Coronary artery (tissue), 2 donors: ENCODE measurements around the gene FAM78A.

ENCODE experiments used
- DNase-seq: peaks from one replicate; pipeline ENCODE4 v3.0.0-alpha.2; 2017; ENCODE audit warnings: low spot score
- H3K27ac ChIP-seq, 2 donors: fragments of 200-600 bp; sonication (generic); one replicate each; pipeline ENCODE4 v1.5.1; 2016 to 2019
- H3K4me3 ChIP-seq: fragments of 200-600 bp; sonication (generic); 2 replicates; pipeline ENCODE4 v1.5.1; 2016; ENCODE audit warnings: mild to moderate bottlenecking, moderate library complexity
- CTCF ChIP-seq: fragments of 200-600 bp; sonication (generic); IDR thresholded peaks from one replicate; pipeline ENCODE4 v1.5.1; 2019; ENCODE audit warnings: antibody characterized with exemption

Gene FAM78A

GRCh38 chr9:131287359-131287758 lies 11.0 kb upstream of the FAM78A start:
- TF ChIP-seq CTCF, result no peak
- Histone ChIP-seq H3K27ac (no peak overlapping the region), H3K4me3 (no peak overlapping the region)
- DNase-seq, result no peak

- Histone ChIP-seq H3K27ac (no peak overlapping the region), H3K4me3 (no peak overlapping the region)
- no peak for DNase-seq
- no peak for TF ChIP-seq CTCF
These were observed 8.5 kb upstream of the FAM78A start for GRCh38 chr9:131284856-131285255.

DNA sequence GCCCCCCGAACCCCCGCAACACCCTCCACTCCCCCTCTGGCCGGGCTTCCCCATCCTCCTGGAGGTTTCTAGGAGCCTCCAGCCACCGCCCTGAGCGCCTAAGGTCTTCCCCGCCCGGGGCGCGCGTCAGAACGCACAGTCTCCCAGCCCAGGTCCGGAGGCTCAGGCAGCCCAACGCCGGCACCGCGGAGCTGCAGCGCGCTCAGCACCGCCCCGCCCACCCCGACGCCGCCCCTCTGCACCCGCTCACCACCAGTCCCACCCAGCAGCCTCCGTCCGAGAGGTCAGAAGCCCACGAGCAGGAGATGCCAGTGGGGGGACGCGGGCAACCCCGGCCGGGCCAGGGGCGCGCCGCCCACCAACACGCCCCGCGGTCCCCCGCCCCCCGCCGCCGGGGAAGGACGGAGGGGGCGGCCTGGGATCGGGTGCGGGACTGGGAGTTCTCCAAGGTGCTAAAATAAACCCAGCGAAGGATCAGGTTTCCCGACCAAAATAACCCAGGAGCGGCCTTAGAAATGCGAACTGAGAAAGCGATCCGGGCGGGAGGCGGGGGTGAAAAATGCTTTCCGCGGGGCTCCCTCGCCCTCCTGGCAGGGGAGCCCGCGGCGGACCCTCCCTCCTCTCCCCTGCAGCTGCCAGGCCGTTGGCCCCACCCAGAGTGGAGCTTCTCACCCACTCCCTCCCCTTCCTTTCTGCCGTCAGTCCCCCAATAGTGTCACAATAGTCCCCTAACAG lies 6.5 kb upstream of the FAM78A start:
- no peak overlapping the region for H3K27ac ChIP-seq
- no peak for TF ChIP-seq CTCF
- H3K4me3 ChIP-seq, result peak overlapping the region; percentile 52
- no peak for DNase-seq

- H3K4me3 ChIP-seq, result no peak overlapping the region
These were observed 5.9 kb upstream of the FAM78A start for GRCh38 chr9:131282175-131282574.

DNA sequence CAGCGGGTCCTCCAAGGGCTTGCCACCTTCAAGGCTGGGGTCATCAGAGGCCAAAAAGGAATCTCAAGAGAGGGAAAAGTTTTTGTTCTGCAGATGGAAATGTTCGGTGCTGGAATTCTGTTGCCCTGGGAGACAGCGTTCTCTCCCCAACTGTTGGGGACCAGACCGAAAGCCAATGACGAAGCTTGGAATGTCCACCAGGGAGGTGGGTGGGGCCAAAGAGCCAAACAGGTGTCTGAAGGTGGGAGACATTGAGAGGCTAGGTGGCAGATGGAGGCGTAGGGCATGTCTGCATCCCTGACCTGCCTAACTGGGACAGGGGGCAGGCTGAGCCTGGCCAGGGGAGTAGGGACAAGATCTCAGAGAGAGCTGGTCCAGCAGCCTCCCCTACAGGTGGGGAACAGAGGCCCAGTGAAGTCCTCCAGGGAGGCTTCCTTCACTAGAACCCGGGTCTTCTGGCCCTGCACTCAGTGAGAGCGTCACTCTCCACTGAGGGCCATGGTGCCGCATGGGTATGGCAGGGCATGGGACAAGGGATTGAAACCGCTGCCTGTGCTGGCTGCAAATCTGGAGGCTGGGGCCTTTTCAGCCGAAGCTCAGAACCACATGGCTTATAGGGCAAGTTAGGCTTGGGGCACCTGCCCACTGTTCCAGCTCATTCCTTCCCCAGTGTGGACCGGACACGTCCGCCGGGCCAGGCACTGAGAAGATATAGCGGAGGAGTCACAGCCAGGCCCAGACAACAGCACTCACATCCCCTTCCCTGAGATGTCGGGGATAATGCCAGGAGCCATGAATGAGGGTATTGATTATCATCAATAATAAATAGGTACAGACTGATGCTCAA lies 5.0 kb upstream of the FAM78A start:
- DNase-seq, result no peak
- TF ChIP-seq CTCF, result no peak
- H3K4me3 ChIP-seq, result no peak overlapping the region
- no peak overlapping the region for H3K27ac ChIP-seq

More at GRCh38 chr9:131282175-131282574, 5.9 kb upstream of the FAM78A start:
- H3K27ac ChIP-seq, result no peak overlapping the region
- TF ChIP-seq CTCF, result no peak
- DNase-seq, result no peak

- H3K4me3 ChIP-seq, result no peak overlapping the region
- DNase-seq, result no peak
- H3K27ac ChIP-seq, result no peak overlapping the region
- TF ChIP-seq CTCF, result no peak
These were observed 4.3 kb upstream of the FAM78A start for GRCh38 chr9:131280660-131281059.
